Measurements from ENCODE around the gene ZNF217. TPM values are rescaled to one million over a fixed set of nuclear protein-coding genes. Genes with fewer than 3 reads are reported as not detected.
A peak's percentile ranks its signal among the peaks of the same experiment; 100 is the strongest.

ZNF217 gene
- total and polyA plus RNA-seq, 9 of the 15 experiments (the other 6 are each of a cell fraction or from before 2014, with no cell fraction given) = 3.0 to 41.8 (median 16.8) TPM

DNA sequence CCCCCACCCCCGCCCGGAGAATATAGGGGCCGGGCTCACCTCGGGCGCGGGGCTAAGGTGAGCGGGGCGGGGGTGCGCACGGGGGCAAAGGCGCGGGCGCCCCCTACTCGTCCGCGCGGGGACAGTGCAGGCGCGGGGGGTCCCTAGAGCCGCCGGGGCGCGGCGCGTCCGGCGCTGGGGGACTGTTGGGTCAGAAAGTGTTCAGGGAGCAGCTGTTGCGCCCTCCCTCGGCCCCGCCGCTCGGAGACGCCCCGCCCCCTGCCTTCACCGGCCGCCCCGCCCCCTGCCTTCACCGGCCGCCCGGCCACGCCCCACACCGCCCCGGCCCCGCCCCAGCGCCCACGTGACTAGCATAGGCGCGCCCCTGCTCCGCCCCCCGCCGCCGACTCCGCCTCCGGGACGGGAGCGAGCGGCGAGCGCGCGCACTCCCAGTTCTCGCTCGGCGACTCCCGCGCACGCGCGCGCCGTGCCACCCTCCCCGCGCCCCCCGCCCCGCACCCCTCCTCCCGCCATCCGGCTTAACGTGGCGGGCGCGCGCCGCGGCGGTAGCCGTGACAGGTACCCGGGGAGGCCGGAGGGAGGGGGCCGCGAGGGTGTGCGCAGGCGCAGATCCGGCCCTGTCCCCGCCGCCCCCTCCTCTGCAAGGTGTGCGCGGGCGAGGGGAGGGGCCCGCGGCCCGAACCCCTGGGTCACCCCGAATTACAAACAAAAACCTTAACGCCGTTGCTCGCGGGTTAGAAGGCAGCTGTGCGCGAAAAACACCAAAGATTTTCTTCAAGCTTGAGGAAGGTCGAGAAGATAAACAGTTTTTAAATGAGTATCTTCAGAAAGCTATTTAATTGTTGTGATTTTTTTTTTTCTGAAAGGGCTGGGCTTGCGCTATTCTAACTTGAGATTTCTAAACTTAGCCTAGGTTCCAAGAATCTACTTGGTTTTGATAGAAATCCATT is 704 bp upstream of the ZNF217 start (continued):
- TF ChIP-seq ZNF347 (CRISPR knock-in tag; IDR thresholded peaks at IDR 0.05; ENCODE audit: low read depth) (no peak), DIDO1 (tag; IDR thresholded peaks at IDR 0.05; ENCODE audit: low read depth) (no peak), NR2C2 (CRISPR knock-in tag; IDR thresholded peaks at IDR 0.05) (no peak), NR2C2 (tag; IDR thresholded peaks at IDR 0.05) (peak; percentile 30; the same call in 1 of the 2 replicates), NEUROD1 (IDR thresholded peaks at IDR 0.05; ENCODE audit: borderline replicate concordance, low read depth, low read length, partially characterized antibody) (peak; percentile 24), ZNF384 (IDR thresholded peaks at IDR 0.05; ENCODE audit: low read depth, low read length) (peak; percentile 72; the same call in 1 of the 2 replicates), STAT5A (IDR thresholded peaks at IDR 0.05; ENCODE audit: borderline replicate concordance, low read length) (no peak), BCOR (IDR thresholded peaks at IDR 0.05) (no peak), ZNF224 (CRISPR knock-in tag; IDR thresholded peaks at IDR 0.05) (no peak), ZNF778 (CRISPR knock-in tag; IDR thresholded peaks at IDR 0.05) (no peak), BRCA1 (IDR thresholded peaks at IDR 0.05) (no peak), BRCA1 (CRISPR knock-in tag; IDR thresholded peaks at IDR 0.05) (no peak), SRSF7 (optimal IDR thresholded peaks at IDR 0.05; ENCODE audit: low read depth, low read length) (no peak), DPF2 (IDR thresholded peaks at IDR 0.05) (no peak)
- TF ChIP-seq, protein P1, sequence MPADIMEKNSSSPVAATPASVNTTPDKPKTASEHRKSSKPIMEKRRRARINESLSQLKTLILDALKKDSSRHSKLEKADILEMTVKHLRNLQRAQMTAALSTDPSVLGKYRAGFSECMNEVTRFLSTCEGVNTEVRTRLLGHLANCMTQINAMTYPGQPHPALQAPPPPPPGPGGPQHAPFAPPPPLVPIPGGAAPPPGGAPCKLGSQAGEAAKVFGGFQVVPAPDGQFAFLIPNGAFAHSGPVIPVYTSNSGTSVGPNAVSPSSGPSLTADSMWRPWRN (IDR thresholded peaks at IDR 0.05; ENCODE audit: low read depth) = no peak
- TF ChIP-seq, protein P2, sequence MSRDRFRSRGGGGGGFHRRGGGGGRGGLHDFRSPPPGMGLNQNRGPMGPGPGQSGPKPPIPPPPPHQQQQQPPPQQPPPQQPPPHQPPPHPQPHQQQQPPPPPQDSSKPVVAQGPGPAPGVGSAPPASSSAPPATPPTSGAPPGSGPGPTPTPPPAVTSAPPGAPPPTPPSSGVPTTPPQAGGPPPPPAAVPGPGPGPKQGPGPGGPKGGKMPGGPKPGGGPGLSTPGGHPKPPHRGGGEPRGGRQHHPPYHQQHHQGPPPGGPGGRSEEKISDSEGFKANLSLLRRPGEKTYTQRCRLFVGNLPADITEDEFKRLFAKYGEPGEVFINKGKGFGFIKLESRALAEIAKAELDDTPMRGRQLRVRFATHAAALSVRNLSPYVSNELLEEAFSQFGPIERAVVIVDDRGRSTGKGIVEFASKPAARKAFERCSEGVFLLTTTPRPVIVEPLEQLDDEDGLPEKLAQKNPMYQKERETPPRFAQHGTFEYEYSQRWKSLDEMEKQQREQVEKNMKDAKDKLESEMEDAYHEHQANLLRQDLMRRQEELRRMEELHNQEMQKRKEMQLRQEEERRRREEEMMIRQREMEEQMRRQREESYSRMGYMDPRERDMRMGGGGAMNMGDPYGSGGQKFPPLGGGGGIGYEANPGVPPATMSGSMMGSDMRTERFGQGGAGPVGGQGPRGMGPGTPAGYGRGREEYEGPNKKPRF (IDR thresholded peaks at IDR 0.05; ENCODE audit: low read depth, low read length) = no peak
- TF ChIP-seq, protein P3, sequence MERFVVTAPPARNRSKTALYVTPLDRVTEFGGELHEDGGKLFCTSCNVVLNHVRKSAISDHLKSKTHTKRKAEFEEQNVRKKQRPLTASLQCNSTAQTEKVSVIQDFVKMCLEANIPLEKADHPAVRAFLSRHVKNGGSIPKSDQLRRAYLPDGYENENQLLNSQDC (CRISPR knock-in tag; IDR thresholded peaks at IDR 0.05) = no peak
- TF ChIP-seq, protein P4, sequence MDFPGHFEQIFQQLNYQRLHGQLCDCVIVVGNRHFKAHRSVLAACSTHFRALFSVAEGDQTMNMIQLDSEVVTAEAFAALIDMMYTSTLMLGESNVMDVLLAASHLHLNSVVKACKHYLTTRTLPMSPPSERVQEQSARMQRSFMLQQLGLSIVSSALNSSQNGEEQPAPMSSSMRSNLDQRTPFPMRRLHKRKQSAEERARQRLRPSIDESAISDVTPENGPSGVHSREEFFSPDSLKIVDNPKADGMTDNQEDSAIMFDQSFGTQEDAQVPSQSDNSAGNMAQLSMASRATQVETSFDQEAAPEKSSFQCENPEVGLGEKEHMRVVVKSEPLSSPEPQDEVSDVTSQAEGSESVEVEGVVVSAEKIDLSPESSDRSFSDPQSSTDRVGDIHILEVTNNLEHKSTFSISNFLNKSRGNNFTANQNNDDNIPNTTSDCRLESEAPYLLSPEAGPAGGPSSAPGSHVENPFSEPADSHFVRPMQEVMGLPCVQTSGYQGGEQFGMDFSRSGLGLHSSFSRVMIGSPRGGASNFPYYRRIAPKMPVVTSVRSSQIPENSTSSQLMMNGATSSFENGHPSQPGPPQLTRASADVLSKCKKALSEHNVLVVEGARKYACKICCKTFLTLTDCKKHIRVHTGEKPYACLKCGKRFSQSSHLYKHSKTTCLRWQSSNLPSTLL (IDR thresholded peaks at IDR 0.05) = no peak
- TF ChIP-seq, protein P5, sequence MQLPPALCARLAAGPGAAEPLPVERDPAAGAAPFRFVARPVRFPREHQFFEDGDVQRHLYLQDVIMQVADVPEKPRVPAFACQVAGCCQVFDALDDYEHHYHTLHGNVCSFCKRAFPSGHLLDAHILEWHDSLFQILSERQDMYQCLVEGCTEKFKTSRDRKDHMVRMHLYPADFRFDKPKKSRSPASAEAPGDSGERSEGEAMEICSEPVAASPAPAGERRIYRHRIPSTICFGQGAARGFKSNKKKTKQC (CRISPR knock-in tag; IDR thresholded peaks at IDR 0.05) = no peak
- TF ChIP-seq, protein P6, sequence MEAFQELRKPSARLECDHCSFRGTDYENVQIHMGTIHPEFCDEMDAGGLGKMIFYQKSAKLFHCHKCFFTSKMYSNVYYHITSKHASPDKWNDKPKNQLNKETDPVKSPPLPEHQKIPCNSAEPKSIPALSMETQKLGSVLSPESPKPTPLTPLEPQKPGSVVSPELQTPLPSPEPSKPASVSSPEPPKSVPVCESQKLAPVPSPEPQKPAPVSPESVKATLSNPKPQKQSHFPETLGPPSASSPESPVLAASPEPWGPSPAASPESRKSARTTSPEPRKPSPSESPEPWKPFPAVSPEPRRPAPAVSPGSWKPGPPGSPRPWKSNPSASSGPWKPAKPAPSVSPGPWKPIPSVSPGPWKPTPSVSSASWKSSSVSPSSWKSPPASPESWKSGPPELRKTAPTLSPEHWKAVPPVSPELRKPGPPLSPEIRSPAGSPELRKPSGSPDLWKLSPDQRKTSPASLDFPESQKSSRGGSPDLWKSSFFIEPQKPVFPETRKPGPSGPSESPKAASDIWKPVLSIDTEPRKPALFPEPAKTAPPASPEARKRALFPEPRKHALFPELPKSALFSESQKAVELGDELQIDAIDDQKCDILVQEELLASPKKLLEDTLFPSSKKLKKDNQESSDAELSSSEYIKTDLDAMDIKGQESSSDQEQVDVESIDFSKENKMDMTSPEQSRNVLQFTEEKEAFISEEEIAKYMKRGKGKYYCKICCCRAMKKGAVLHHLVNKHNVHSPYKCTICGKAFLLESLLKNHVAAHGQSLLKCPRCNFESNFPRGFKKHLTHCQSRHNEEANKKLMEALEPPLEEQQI (IDR thresholded peaks at IDR 0.05) = no peak
